HL-60 (cell line): ENCODE measurements around the gene LIMA1.

Source experiments
- TF ChIP-seq, protein P1 (sequence below): IDR thresholded peaks from one replicate; pipeline ENCODE4 v1.5.1; 2011; ENCODE audit warnings: low read length, control low read depth, inconsistent platforms; ENCODE audit not compliant: insufficient read depth
- TF ChIP-seq, protein P2 (sequence below): IDR thresholded peaks from 2 replicates; pipeline ENCODE4 v1.6.1; 2012; ENCODE audit warnings: low read depth; ENCODE audit not compliant: insufficient replicate concordance

DNA sequence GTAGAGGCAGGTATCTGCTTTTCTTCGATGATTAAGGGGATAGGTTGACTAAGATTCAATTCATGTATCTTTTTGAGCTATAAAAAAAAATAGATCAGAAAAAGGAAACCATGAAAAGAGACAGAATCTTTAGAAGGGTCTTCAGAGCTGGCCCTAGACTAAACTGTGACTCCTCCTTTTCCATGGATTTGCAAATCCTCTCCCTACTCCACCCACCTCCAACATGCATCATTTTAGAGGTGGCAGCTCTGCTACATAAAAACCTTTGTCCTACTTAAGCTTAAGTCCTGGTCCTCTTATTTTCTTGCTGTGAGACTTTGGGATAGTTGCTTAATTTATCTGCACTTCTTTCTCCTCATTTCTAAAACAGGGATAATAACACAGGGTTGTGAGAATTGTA lies 48.4 kb upstream of the LIMA1 start:
- TF ChIP-seq, protein P1, sequence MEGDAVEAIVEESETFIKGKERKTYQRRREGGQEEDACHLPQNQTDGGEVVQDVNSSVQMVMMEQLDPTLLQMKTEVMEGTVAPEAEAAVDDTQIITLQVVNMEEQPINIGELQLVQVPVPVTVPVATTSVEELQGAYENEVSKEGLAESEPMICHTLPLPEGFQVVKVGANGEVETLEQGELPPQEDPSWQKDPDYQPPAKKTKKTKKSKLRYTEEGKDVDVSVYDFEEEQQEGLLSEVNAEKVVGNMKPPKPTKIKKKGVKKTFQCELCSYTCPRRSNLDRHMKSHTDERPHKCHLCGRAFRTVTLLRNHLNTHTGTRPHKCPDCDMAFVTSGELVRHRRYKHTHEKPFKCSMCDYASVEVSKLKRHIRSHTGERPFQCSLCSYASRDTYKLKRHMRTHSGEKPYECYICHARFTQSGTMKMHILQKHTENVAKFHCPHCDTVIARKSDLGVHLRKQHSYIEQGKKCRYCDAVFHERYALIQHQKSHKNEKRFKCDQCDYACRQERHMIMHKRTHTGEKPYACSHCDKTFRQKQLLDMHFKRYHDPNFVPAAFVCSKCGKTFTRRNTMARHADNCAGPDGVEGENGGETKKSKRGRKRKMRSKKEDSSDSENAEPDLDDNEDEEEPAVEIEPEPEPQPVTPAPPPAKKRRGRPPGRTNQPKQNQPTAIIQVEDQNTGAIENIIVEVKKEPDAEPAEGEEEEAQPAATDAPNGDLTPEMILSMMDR = no peak
- TF ChIP-seq, protein P2, sequence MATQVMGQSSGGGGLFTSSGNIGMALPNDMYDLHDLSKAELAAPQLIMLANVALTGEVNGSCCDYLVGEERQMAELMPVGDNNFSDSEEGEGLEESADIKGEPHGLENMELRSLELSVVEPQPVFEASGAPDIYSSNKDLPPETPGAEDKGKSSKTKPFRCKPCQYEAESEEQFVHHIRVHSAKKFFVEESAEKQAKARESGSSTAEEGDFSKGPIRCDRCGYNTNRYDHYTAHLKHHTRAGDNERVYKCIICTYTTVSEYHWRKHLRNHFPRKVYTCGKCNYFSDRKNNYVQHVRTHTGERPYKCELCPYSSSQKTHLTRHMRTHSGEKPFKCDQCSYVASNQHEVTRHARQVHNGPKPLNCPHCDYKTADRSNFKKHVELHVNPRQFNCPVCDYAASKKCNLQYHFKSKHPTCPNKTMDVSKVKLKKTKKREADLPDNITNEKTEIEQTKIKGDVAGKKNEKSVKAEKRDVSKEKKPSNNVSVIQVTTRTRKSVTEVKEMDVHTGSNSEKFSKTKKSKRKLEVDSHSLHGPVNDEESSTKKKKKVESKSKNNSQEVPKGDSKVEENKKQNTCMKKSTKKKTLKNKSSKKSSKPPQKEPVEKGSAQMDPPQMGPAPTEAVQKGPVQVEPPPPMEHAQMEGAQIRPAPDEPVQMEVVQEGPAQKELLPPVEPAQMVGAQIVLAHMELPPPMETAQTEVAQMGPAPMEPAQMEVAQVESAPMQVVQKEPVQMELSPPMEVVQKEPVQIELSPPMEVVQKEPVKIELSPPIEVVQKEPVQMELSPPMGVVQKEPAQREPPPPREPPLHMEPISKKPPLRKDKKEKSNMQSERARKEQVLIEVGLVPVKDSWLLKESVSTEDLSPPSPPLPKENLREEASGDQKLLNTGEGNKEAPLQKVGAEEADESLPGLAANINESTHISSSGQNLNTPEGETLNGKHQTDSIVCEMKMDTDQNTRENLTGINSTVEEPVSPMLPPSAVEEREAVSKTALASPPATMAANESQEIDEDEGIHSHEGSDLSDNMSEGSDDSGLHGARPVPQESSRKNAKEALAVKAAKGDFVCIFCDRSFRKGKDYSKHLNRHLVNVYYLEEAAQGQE = no peak
